ENCODE results near the gene STBD1. TPM values are rescaled to one million over a fixed set of nuclear protein-coding genes. Genes with fewer than 3 reads are reported as not detected.

The STBD1 gene
- total and polyA plus RNA-seq, 2 experiments from 2014 or later, result 2.0 to 2.6 TPM

- peaks cover 22% of the 10 kb centered on the region for H3K27me3 ChIP-seq (ENCODE audit: insufficient read depth)
- no peaks in the 10 kb centered on the region for H3K79me2 ChIP-seq (replicated peaks; ENCODE audit: insufficient read depth)
- DNase-seq (ENCODE audit: low spot score) (no peak), ATAC-seq (no peak)
- H3K9me2 ChIP-seq (ENCODE audit: insufficient read depth), result 0 out of 2 replicates have a peak, but pooled peaks cover 4% of the 10 kb centered on the region
- no peak overlapping the region for H3K27ac Mint-ChIP-seq
- H3K4me3 ChIP-seq, result no peak overlapping the region
- H3K36me3 ChIP-seq (ENCODE audit: insufficient read depth), result no peaks in the 10 kb centered on the region
- TF ChIP-seq EZH2 (IDR thresholded peaks at IDR 0.05; ENCODE audit: low read depth, unreplicated experiment) (no peak), NANOG (IDR thresholded peaks at IDR 0.05; ENCODE audit: borderline replicate concordance) (no peak), POLR2AphosphoS5 (IDR thresholded peaks at IDR 0.05; ENCODE audit: low read depth) (no peak), STAT1 (IDR thresholded peaks at IDR 0.05; ENCODE audit: unreplicated experiment) (no peak), ZNF331 (CRISPR knock-in tag; IDR thresholded peaks at IDR 0.05; ENCODE audit: low read depth) (no peak), ZNF462 (CRISPR knock-in tag; IDR thresholded peaks at IDR 0.05) (no peak), CTCF (conservative IDR thresholded peaks at IDR 0.05; ENCODE audit: low read depth in 2 of 2) (no peak), EZH2phosphoT487 (IDR thresholded peaks at IDR 0.05; ENCODE audit: unreplicated experiment) (no peak), ETS1 (IDR thresholded peaks at IDR 0.05) (no peak), REST (IDR thresholded peaks at IDR 0.05; ENCODE audit: unreplicated experiment) (no peak), ZNF114 (CRISPR knock-in tag; IDR thresholded peaks at IDR 0.05) (no peak), JUNB (IDR thresholded peaks at IDR 0.05; ENCODE audit: unreplicated experiment) (no peak), CREB1 (CRISPR knock-in tag; IDR thresholded peaks at IDR 0.05; ENCODE audit: low read depth) (no peak)
- H3K4me2 ChIP-seq, result no peak overlapping the region
- H3K4me3 Mint-ChIP-seq, result no peak overlapping the region
- peaks cover 6% of the 10 kb centered on the region; the same call in 1 of the 2 replicates for H4K20me1 ChIP-seq (replicated peaks; ENCODE audit: insufficient read depth)
- 0 out of 3 replicates have a peak, but pooled peaks cover 4% of the 10 kb centered on the region for H3K36me3 Mint-ChIP-seq (ENCODE audit: low read depth)
- H3K27ac ChIP-seq (ENCODE audit: low read depth), result no peak overlapping the region
- H3F3A ChIP-seq (replicated peaks; ENCODE audit: low read depth), result no peaks in the 10 kb centered on the region
- H2AFZ ChIP-seq, result no peak overlapping the region
- peaks cover 3% of the 10 kb centered on the region; the same call in 2 of the 3 replicates for H3K4me1 Mint-ChIP-seq
- H3K4me1 ChIP-seq (ENCODE audit: insufficient read depth), result peaks cover 5% of the 10 kb centered on the region; the same call in 1 of the 2 replicates
- H3K9me3 Mint-ChIP-seq, result peaks cover 15% of the 10 kb centered on the region
- H3K27me3 Mint-ChIP-seq (ENCODE audit: insufficient read depth, low read depth, poor library complexity), result peaks cover 12% of the 10 kb centered on the region
These were observed 5.3 kb upstream of the STBD1 start for GRCh38 chr4:76301068-76301774.

Measured in GM23338 (cell line).